Neural progenitor cell (in vitro differentiated cells): Measurements from ENCODE around the gene HAAO.

Experiments
- CTCF ChIP-seq: fragments of 200-600 bp; sonication (generic); IDR thresholded peaks from 2 replicates; pipeline ENCODE4 v1.5.1; 2017; ENCODE audit warnings: antibody characterized with exemption, mild to moderate bottlenecking
- EZH2 ChIP-seq: fragments of 200-600 bp; sonication (generic); IDR thresholded peaks from 2 replicates; pipeline ENCODE4 v1.6.1; 2017; ENCODE audit warnings: antibody characterized with exemption, mild to moderate bottlenecking, moderate library complexity

GRCh38 chr2:42788882-42789281 lies 3.5 kb downstream of the HAAO start:
- TF ChIP-seq CTCF (no peak), EZH2 (no peak)
